Neural crest cell (in vitro differentiated cells): ENCODE measurements around the gene RAB3C. TPM values are rescaled to one million over a fixed set of nuclear protein-coding genes. Genes with fewer than 3 reads are reported as not detected.

Source experiments
- total RNA-seq: library from RNA; stranded (reverse); gene quantifications from 2 replicates; pipeline ENCODE4 v1.2.1, GENCODE V29; 2021

RAB3C gene
- total RNA-seq, 1 donor from 2014 or later: 13.6 TPM

Other genes with a start within 250 kb of the RAB3C start
- gene PLK2, start 123.0 kb upstream of the RAB3C start, total RNA-seq: 15.0 and 25.0 TPM in 2 replicates
- gene GAPT, start 91.6 kb upstream of the RAB3C start, total RNA-seq: not detected in 2 replicates